ENCODE results near the gene HPN. TPM values are rescaled to one million over a fixed set of nuclear protein-coding genes. Genes with fewer than 3 reads are reported as not detected.

Gene HPN
- total and polyA plus RNA-seq, 2 of the 13 experiments (the other 11 are each of a cell fraction or from before 2014, with no cell fraction given) = 46.7 to 261 TPM

GRCh38 chr19:35089554-35089953 is 48.0 kb downstream of the HPN start:
- Histone ChIP-seq H3K27ac (ENCODE audit: extremely low read length, insufficient read depth, low read length) (no peak overlapping the region), H4K20me1 (ENCODE audit: insufficient read depth, low read length) (no peaks in the 10 kb centered on the region), H3K9ac (ENCODE audit: insufficient read depth, low read depth, low read length) (no peak overlapping the region), H3K4me2 (ENCODE audit: low read depth, low read length) (no peak overlapping the region), H3K79me2 (ENCODE audit: insufficient read depth, low read length) (no peaks in the 10 kb centered on the region), H2AFZ (ENCODE audit: low read length) (no peak overlapping the region), H3K4me3 (replicated peaks in 1 of 3; ENCODE audit: insufficient read depth in 1 of 3, low read depth in 2 of 3, low read length in 3 of 3) (no peak overlapping the region), H3K4me1 (ENCODE audit: insufficient read depth, low read length) (peaks cover 22% of the 10 kb centered on the region), H3K27me3 (ENCODE audit: control insufficient read depth in 1 of 2, insufficient read depth in 2 of 2, low read length in 2 of 2) (peaks cover 0 to 18% of the 10 kb centered on the region in 2 experiments; a peak in 3 of 5 replicates), H3K36me3 (replicated peaks in 1 of 2; ENCODE audit: control insufficient read depth in 1 of 2, insufficient read depth in 2 of 2, low read length in 2 of 2) (no peaks in the 10 kb centered on the region), H3K9me3 (ENCODE audit: low read length) (no peaks in the 10 kb centered on the region)
- ChIA-PET CTCF (ENCODE audit: low intra/inter-chr PET ratio, low total read pairs) (interaction anchor here (1.0 to 2.0 kb wide), 2 partner anchors 23 to 116 kb away, joined by 3 to 7 read pairs; no protein-coding TSS in a partner anchor), POLR2A (no interaction called here)
- BruUV-seq (replicated peaks) = no TSS peak
- ATAC-seq = no peak
- DNase-seq (ENCODE audit: low spot score) = no peak
- 56% methylated on average over 8 of the region's 8 CpGs for WGBS (ENCODE audit: low lambda C conversion rate)
- no peak for TF ChIP-seq ZXDC (CRISPR knock-in tag; IDR thresholded peaks at IDR 0.05)
- no peak for TF ChIP-seq ZNF678 (CRISPR knock-in tag; IDR thresholded peaks at IDR 0.05)
- TF ChIP-seq RFXAP (CRISPR knock-in tag; IDR thresholded peaks at IDR 0.05; ENCODE audit: borderline replicate concordance) = no peak
- TF ChIP-seq BCL3 (CRISPR knock-in tag; IDR thresholded peaks at IDR 0.05) = no peak
- TF ChIP-seq NAIF1 (CRISPR knock-in tag; IDR thresholded peaks at IDR 0.05; ENCODE audit: borderline replicate concordance) = no peak
- no peak for TF ChIP-seq ZNF333 (CRISPR knock-in tag; IDR thresholded peaks at IDR 0.05; ENCODE audit: borderline replicate concordance)
- no peak for TF ChIP-seq CHCHD3 (CRISPR knock-in tag; IDR thresholded peaks at IDR 0.05)
- TF ChIP-seq POLR2G (IDR thresholded peaks at IDR 0.05; ENCODE audit: low read depth, low read length) = no peak
- no peak for FAIRE-seq
- in situ Hi-C loops (cut with HindIII; ENCODE audit: extremely low pct_ligation_motif_present, low pct_unique_long_range_greater_than_20kb) = no loop called here
- intact Hi-C loops (cut with micrococcal nuclease; ENCODE audit: unreplicated experiment) = no loop called here
